ENCODE data around the gene GNG3. TPM values are rescaled to one million over a fixed set of nuclear protein-coding genes. Genes with fewer than 3 reads are reported as not detected.
"Not testable (repeated sequence)": the region's sequence is repeated elsewhere in the genome, so short reads cannot be mapped to it uniquely, and the experiment has no call there.

GNG3 gene
- total and polyA plus RNA-seq, 2 of the 8 experiments (the other 6 are each of a cell fraction or from before 2014, with no cell fraction given) = 4.9 to 12.1 TPM

- not testable (repeated sequence) for H4K91ac ChIP-seq (replicated peaks; ENCODE audit: insufficient read length, low read length); H3K9ac ChIP-seq (replicated peaks in 1 of 4; ENCODE audit: extremely low read depth in 1 of 4, low read depth in 3 of 4, low read length in 3 of 4); H3K56ac ChIP-seq (replicated peaks; ENCODE audit: insufficient read length, low read depth, low read length); H3K79me2 ChIP-seq (ENCODE audit: control insufficient read depth in 1 of 2, insufficient read depth in 2 of 2, low read length in 2 of 2); H3K4me3 ChIP-seq (ENCODE audit: extremely low read depth in 1 of 4, insufficient read depth in 2 of 4, low read depth in 3 of 4, low read length in 4 of 4); H4K20me1 ChIP-seq (replicated peaks in 1 of 2; ENCODE audit: control insufficient read depth in 1 of 2, insufficient read depth in 2 of 2, low read length in 2 of 2); FAIRE-seq; H2AFZ ChIP-seq (ENCODE audit: low read length); H3K4ac ChIP-seq (replicated peaks; ENCODE audit: insufficient read length, low read depth, low read length); H3K27ac ChIP-seq (ENCODE audit: low read depth, low read length); H3K9me3 ChIP-seq (ENCODE audit: insufficient read depth in 2 of 2, low read depth in 1 of 2, low read length in 1 of 2); H3K27me3 ChIP-seq (replicated peaks in 1 of 4; ENCODE audit: control insufficient read depth in 3 of 4, extremely low read depth in 1 of 4, insufficient read depth in 3 of 4, low read length in 3 of 4); H3K18ac ChIP-seq (ENCODE audit: extremely low read depth, low read length); H4K5ac ChIP-seq (ENCODE audit: insufficient read length, low read depth, low read length); DNase-seq (ENCODE audit: low read depth in 1 of 2, low spot score in 2 of 2); H3K23ac ChIP-seq (ENCODE audit: insufficient read length); H2BK12ac ChIP-seq (ENCODE audit: low read depth, low read length); H2AK5ac ChIP-seq (ENCODE audit: low read depth, low read length); H4K8ac ChIP-seq (ENCODE audit: extremely low read depth, insufficient read depth, low read length); H2BK120ac ChIP-seq (replicated peaks; ENCODE audit: low read depth, low read length); H2BK15ac ChIP-seq (ENCODE audit: low read length); H2BK20ac ChIP-seq (ENCODE audit: low read length); H3K14ac ChIP-seq (ENCODE audit: insufficient read length); H2BK5ac ChIP-seq (ENCODE audit: low read depth, low read length); H3K4me2 ChIP-seq (ENCODE audit: insufficient read depth in 1 of 2, low read depth in 2 of 2, low read length in 2 of 2); H3K79me1 ChIP-seq (ENCODE audit: low read depth, low read length)
- no CpG with 5 or more reads among the region's 4 CpGs for WGBS, 2 experiments (ENCODE audit: extremely low coverage in 1 of 2, insufficient coverage in 1 of 2, insufficient read length in 1 of 2, insufficient replicate concordance in 2 of 2, low coverage in 1 of 2, low lambda C conversion rate in 2 of 2, missing lambda C conversion rate in 1 of 2)
- Histone ChIP-seq H3K36me3 (ENCODE audit: control insufficient read depth in 2 of 4, insufficient read depth in 4 of 4, low read length in 3 of 4) (peaks cover 0 to 11% (median 6%) of the 10 kb centered on the region in 4 experiments; a peak in 5 of 8 replicates), H3K4me1 (replicated peaks in 1 of 4; ENCODE audit: control insufficient read depth in 3 of 4, insufficient read depth in 4 of 4, low read length in 3 of 4) (peaks cover 7 to 26% (median 13%) of the 10 kb centered on the region in 4 experiments), H3K23me2 (ENCODE audit: low read depth, low read length) (peaks cover 14% of the 10 kb centered on the region)
- ChIA-PET POLR2A (ENCODE audit: partially characterized antibody) (interaction anchor here (0.7 to 61.4 kb wide), 6 partner anchors 10 to 152 kb away, joined by 3 to 2041 read pairs (median 4); partner anchors contain the start of genes C11orf98, CSKMT, GANAB and INTS5), CTCF (ENCODE audit: partially characterized antibody) (interaction anchor here (1.6 to 6.1 kb wide), 3 partner anchors 9 to 14 kb away, joined by 7 to 35 read pairs (median 8); partner anchors contain the start of gene LRRN4CL)
Measured at GRCh38 chr11:62703921-62704320, 3.6 kb upstream of the GNG3 start.
